ENCODE measurements around the gene PINLYP.

- TF ChIP-seq GATA2 (IDR thresholded peaks at IDR 0.05; ENCODE audit: low read depth, low read length) (no peak), GATA3 (IDR thresholded peaks at IDR 0.05; ENCODE audit: low read depth, low read length) (no peak)
Observed at GRCh38 chr19:43532571-43532961, 43.0 kb upstream of the PINLYP start.

Measured in SH-SY5Y (cell line).